Neural cell (in vitro differentiated cells): ENCODE results near the gene CPSF4L. TPM values are rescaled to one million over a fixed set of nuclear protein-coding genes. Genes with fewer than 3 reads are reported as not detected.

Experiments
- H2AFZ ChIP-seq: fragments of 200-600, 300-800 bp; sonication (generic), shearing (Covaris generic); 2 replicates; pipeline ENCODE4 v1.6.0; 2014; ENCODE audit warnings: low read depth, mild to moderate bottlenecking, antibody characterized with exemption, low read length, moderate library complexity
- H3F3A ChIP-seq: fragments of 200-600 bp; shearing (Covaris generic); 2 replicates; pipeline ENCODE4 v1.6.1; 2016; ENCODE audit warnings: mild to moderate bottlenecking, moderate library complexity, mixed read lengths, antibody characterized with exemption, low read length; ENCODE audit not compliant: insufficient read depth, poor library complexity, severe bottlenecking
- H3K27ac ChIP-seq: fragments of 200-600, 300-800 bp; sonication (generic), shearing (Covaris generic); 2 replicates; pipeline ENCODE4 v1.5.1; 2014; ENCODE audit warnings: mild to moderate bottlenecking, low read length, moderate library complexity
- H3K27me3 ChIP-seq: fragments of 300-800, 200-600 bp; sonication (generic), shearing (Covaris generic); 2 replicates; pipeline ENCODE4 v1.6.0; 2014; ENCODE audit warnings: mild to moderate bottlenecking, low read depth, low read length, moderate library complexity; ENCODE audit not compliant: insufficient read depth
- H3K36me3 ChIP-seq: fragments of 300-800, 200-600 bp; sonication (generic), shearing (Covaris generic); 2 replicates; pipeline ENCODE4 v1.5.1; 2014; ENCODE audit warnings: mild to moderate bottlenecking, antibody characterized with exemption, low read length, moderate library complexity; ENCODE audit not compliant: insufficient read depth
- H3K4me2 ChIP-seq: fragments of 300-800, 200-600 bp; sonication (generic), shearing (Covaris generic); 2 replicates; pipeline ENCODE4 v1.6.0; 2014; ENCODE audit warnings: mild to moderate bottlenecking, low read length
- H3K4me3 ChIP-seq: fragments of 300-800, 200-600 bp; sonication (generic), shearing (Covaris generic); 2 replicates; pipeline ENCODE4 v1.5.1; 2014; ENCODE audit warnings: mild to moderate bottlenecking, low read length, moderate library complexity
- H3K79me2 ChIP-seq: fragments of 200-600 bp; shearing (Covaris generic); replicated peaks from 2 replicates; pipeline ENCODE4 v1.6.0; 2014; ENCODE audit warnings: mild to moderate bottlenecking, low read length, moderate library complexity; ENCODE audit not compliant: insufficient read depth
- H3K9ac ChIP-seq: fragments of 300-800, 200-600 bp; sonication (generic), shearing (Covaris generic); 2 replicates; pipeline ENCODE4 v1.6.1; 2016; ENCODE audit warnings: mild to moderate bottlenecking, low read length, mixed read lengths
- H3K9me2 ChIP-seq: fragments of 200-600 bp; shearing (Covaris generic); 2 replicates; pipeline ENCODE4 v1.6.1; 2016; ENCODE audit warnings: mild to moderate bottlenecking, low read length, mixed read lengths; ENCODE audit not compliant: insufficient read depth
- H3K9me3 ChIP-seq: fragments of 200-600, 300-800 bp; sonication (generic), shearing (Covaris generic); 2 replicates; pipeline ENCODE4 v1.6.1; 2016; ENCODE audit warnings: mild to moderate bottlenecking, mixed run types, low read length, moderate library complexity, mixed read lengths
- H4K20me1 ChIP-seq: fragments of 200-600 bp; shearing (Covaris generic); 2 replicates; pipeline ENCODE4 v1.6.1; 2016; ENCODE audit warnings: mild to moderate bottlenecking, mixed run types; ENCODE audit not compliant: insufficient read depth
- EP300 ChIP-seq: fragments of 450-650 bp; conservative IDR thresholded peaks from 2 replicates; pipeline ENCODE4 v1.6.1; 2014; ENCODE audit warnings: antibody characterized with exemption, mild to moderate bottlenecking, moderate library complexity; ENCODE audit not compliant: poor library complexity, severe bottlenecking
- EZH2 ChIP-seq: fragments of 200-600, 300-800 bp; shearing (Covaris generic), sonication (generic); IDR thresholded peaks from 2 replicates; pipeline ENCODE4 v1.6.1; 2014; ENCODE audit warnings: antibody characterized with exemption, low read length, borderline replicate concordance, mild to moderate bottlenecking; ENCODE audit not compliant: insufficient read depth, poor library complexity, severe bottlenecking
- MXI1 ChIP-seq: fragments of 450-650 bp; conservative IDR thresholded peaks from 2 replicates; pipeline ENCODE4 v1.6.1; 2014; ENCODE audit warnings: antibody characterized with exemption, mild to moderate bottlenecking; ENCODE audit not compliant: poor library complexity, severe bottlenecking
- POLR2AphosphoS5 ChIP-seq: IDR thresholded peaks from 2 replicates; pipeline ENCODE4 v1.6.1; 2012
- RAD21 ChIP-seq: fragments of 450-650 bp; conservative IDR thresholded peaks from 2 replicates; pipeline ENCODE4 v1.6.1; 2014; ENCODE audit warnings: antibody characterized with exemption, mild to moderate bottlenecking, moderate library complexity
- SMC3 ChIP-seq: fragments of 450-650 bp; conservative IDR thresholded peaks from 2 replicates; pipeline ENCODE4 v1.6.1; 2014; ENCODE audit warnings: antibody characterized with exemption, mild to moderate bottlenecking, moderate library complexity; ENCODE audit not compliant: poor library complexity
- TAF1 ChIP-seq: IDR thresholded peaks from 2 replicates; pipeline ENCODE4 v1.6.1; 2012; ENCODE audit warnings: low read depth
- polyA plus RNA-seq: library from polyadenylated mRNA; depleted of rRNA; stranded (reverse); fragments of >200 nt; gene quantifications from 2 replicates; pipeline ENCODE4 v1.2.3, GENCODE V29; 2014
- TF ChIP-seq, protein P1 (sequence below): IDR thresholded peaks from 2 replicates; pipeline ENCODE4 v1.6.1; 2012; ENCODE audit warnings: borderline replicate concordance
- TF ChIP-seq, protein P2 (sequence below): fragments of 450-650 bp; IDR thresholded peaks from 2 replicates; pipeline ENCODE4 v1.5.1; 2014; ENCODE audit warnings: antibody characterized with exemption, mild to moderate bottlenecking, moderate library complexity; ENCODE audit not compliant: poor library complexity, severe bottlenecking

The CPSF4L gene
- polyA plus RNA-seq, 1 donor from 2014 or later: not detected

DNA sequence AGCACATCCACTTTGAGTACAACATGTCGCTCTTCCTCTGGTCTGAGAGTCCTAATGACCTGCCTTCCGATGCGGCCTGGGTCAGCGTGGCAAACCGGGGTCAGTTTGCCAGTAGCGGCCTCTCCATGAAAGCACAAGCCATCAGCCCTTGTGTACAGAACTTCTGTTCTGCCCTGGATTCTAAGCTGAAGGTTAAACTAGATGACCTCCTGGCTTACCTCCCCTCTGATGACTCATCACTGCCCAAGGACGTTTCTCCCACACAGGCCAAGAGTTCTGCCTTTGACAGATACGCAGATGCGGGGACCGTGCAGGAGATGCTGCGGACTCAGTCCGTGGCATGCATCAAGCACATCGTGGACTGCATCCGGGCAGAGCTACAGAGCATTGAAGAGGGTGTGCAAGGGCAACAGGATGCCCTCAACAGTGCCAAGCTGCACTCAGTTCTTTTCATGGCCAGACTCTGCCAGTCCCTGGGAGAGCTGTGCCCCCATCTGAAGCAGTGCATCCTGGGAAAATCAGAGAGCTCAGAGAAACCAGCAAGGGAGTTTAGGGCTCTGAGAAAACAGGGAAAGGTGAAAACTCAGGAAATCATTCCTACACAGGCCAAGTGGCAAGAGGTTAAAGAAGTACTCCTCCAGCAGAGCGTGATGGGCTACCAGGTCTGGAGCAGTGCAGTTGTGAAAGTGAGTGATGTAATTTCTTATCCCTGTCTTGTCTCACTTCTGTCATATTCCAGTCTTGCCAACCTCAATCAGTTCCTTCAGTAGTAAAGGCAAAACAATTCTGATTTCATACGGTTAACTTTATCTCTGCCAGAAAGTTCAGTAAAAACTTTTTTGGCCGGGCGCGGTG lies 60.2 kb downstream of the CPSF4L start:
- Histone ChIP-seq H3K4me2 (no peak overlapping the region), H3K9me2 (no peaks in the 10 kb centered on the region), H4K20me1 (no peaks in the 10 kb centered on the region), H3K9me3 (no peaks in the 10 kb centered on the region), H3K4me3 (no peak overlapping the region), H3K27ac (no peak overlapping the region), H3F3A (no peaks in the 10 kb centered on the region), H3K9ac (no peak overlapping the region), H2AFZ (no peak overlapping the region), H3K79me2 (no peaks in the 10 kb centered on the region), H3K27me3 (no peaks in the 10 kb centered on the region), H3K36me3 (peaks cover 8% of the 10 kb centered on the region)
- TF ChIP-seq MXI1: no peak
- TF ChIP-seq, protein P1, sequence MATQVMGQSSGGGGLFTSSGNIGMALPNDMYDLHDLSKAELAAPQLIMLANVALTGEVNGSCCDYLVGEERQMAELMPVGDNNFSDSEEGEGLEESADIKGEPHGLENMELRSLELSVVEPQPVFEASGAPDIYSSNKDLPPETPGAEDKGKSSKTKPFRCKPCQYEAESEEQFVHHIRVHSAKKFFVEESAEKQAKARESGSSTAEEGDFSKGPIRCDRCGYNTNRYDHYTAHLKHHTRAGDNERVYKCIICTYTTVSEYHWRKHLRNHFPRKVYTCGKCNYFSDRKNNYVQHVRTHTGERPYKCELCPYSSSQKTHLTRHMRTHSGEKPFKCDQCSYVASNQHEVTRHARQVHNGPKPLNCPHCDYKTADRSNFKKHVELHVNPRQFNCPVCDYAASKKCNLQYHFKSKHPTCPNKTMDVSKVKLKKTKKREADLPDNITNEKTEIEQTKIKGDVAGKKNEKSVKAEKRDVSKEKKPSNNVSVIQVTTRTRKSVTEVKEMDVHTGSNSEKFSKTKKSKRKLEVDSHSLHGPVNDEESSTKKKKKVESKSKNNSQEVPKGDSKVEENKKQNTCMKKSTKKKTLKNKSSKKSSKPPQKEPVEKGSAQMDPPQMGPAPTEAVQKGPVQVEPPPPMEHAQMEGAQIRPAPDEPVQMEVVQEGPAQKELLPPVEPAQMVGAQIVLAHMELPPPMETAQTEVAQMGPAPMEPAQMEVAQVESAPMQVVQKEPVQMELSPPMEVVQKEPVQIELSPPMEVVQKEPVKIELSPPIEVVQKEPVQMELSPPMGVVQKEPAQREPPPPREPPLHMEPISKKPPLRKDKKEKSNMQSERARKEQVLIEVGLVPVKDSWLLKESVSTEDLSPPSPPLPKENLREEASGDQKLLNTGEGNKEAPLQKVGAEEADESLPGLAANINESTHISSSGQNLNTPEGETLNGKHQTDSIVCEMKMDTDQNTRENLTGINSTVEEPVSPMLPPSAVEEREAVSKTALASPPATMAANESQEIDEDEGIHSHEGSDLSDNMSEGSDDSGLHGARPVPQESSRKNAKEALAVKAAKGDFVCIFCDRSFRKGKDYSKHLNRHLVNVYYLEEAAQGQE: no peak
- TF ChIP-seq EP300: no peak
- no peak for TF ChIP-seq TAF1
- no peak for TF ChIP-seq SMC3
- TF ChIP-seq, protein P2, sequence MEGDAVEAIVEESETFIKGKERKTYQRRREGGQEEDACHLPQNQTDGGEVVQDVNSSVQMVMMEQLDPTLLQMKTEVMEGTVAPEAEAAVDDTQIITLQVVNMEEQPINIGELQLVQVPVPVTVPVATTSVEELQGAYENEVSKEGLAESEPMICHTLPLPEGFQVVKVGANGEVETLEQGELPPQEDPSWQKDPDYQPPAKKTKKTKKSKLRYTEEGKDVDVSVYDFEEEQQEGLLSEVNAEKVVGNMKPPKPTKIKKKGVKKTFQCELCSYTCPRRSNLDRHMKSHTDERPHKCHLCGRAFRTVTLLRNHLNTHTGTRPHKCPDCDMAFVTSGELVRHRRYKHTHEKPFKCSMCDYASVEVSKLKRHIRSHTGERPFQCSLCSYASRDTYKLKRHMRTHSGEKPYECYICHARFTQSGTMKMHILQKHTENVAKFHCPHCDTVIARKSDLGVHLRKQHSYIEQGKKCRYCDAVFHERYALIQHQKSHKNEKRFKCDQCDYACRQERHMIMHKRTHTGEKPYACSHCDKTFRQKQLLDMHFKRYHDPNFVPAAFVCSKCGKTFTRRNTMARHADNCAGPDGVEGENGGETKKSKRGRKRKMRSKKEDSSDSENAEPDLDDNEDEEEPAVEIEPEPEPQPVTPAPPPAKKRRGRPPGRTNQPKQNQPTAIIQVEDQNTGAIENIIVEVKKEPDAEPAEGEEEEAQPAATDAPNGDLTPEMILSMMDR: no peak
- TF ChIP-seq EZH2: no peak
- no peak for TF ChIP-seq RAD21
- no peak for TF ChIP-seq POLR2AphosphoS5

DNA sequence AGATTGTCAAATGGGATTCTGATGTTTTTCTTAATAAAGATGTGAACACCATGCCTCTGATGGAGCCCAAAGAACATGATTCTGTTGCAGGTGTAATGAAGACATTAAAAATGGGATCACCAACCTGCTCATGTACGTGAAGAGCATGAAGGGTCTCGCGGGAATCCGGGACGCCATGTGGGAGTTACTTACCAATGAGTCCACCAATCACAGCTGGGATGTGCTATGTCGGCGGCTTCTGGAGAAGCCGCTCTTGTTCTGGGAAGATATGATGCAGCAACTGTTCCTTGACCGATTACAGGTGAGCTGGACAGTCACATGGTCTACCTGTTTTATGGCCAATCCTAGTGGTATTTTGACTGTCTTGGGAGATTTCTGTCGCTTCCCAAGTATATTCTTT lies 61.2 kb downstream of the CPSF4L start:
- TF ChIP-seq SMC3: no peak
- TF ChIP-seq, protein P1: no peak
- no peak for TF ChIP-seq EZH2
- TF ChIP-seq RAD21: no peak
- TF ChIP-seq EP300: no peak
- TF ChIP-seq TAF1: no peak
- no peak for TF ChIP-seq POLR2AphosphoS5
- TF ChIP-seq, protein P2: no peak
- TF ChIP-seq MXI1: no peak
- no peak overlapping the region for H3K4me3 ChIP-seq
- no peaks in the 10 kb centered on the region for H3F3A ChIP-seq
- H4K20me1 ChIP-seq: no peaks in the 10 kb centered on the region
- no peaks in the 10 kb centered on the region for H3K9me2 ChIP-seq
- no peak overlapping the region for H2AFZ ChIP-seq
- peaks cover 8% of the 10 kb centered on the region for H3K36me3 ChIP-seq
- H3K27ac ChIP-seq: no peak overlapping the region
- H3K9ac ChIP-seq: no peak overlapping the region
- H3K27me3 ChIP-seq: no peaks in the 10 kb centered on the region
- no peak overlapping the region for H3K4me2 ChIP-seq
- no peaks in the 10 kb centered on the region for H3K9me3 ChIP-seq
- H3K79me2 ChIP-seq: no peaks in the 10 kb centered on the region
